Measurements from ENCODE around the gene MTHFD2L. TPM values are rescaled to one million over a fixed set of nuclear protein-coding genes. Genes with fewer than 3 reads are reported as not detected.

Gene MTHFD2L
- total RNA-seq, 2 experiments from 2014 or later, result 7.3 to 8.1 TPM

GRCh38 chr4:74319470-74319869, 161.6 kb downstream of the MTHFD2L start:
- TF ChIP-seq CTCF (IDR thresholded peaks at IDR 0.05), result no peak
- no peak overlapping the region for H3K27ac Mint-ChIP-seq
- no peaks in the 10 kb centered on the region for H3K9me3 Mint-ChIP-seq
- no peak overlapping the region for H3K4me3 Mint-ChIP-seq
- ChIA-PET CTCF (interaction anchor here (0.8 to 2.5 kb wide), 10 partner anchors 11 to 356 kb away, joined by 3 to 15 read pairs (median 4); partner anchors contain the start of gene AREG), POLR2A (no interaction called here)
- DNase-seq (no peak), ATAC-seq (no peak)
- intact Hi-C loops (cut with micrococcal nuclease), result no loop called here
- H3K27me3 Mint-ChIP-seq, result peaks cover 13% of the 10 kb centered on the region
- no peaks in the 10 kb centered on the region for H3K4me1 Mint-ChIP-seq (ENCODE audit: low read depth)
- no peaks in the 10 kb centered on the region for H3K36me3 Mint-ChIP-seq (ENCODE audit: low read depth)

DNA sequence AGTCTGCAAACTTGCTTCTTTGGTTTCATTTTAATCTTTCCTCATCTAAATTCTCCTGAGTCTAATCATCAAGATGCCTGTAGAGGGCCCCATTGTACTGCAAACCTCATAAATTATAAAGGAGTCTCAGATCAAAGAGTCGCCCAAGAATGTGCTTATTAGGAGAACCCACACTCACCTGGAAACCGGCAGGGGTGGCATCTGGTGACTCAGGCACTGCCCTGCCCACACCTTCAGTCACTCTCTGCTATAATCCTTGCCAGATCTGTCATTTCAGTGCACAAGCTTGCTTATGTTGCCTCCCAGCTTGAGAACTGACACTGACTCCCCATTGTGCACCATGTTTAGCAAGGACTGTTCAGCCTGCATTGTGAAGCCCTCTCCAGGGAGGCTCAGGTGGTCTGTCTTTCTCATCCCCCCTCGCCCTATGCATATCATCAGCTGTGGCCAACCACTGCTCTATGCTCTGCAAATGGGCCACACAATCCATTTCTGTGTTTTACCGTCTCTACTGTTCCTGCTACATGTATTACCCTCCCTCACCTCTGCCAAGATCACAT, 162.7 kb downstream of the MTHFD2L start:
- POLR2A ChIA-PET, result no interaction called here

DNA sequence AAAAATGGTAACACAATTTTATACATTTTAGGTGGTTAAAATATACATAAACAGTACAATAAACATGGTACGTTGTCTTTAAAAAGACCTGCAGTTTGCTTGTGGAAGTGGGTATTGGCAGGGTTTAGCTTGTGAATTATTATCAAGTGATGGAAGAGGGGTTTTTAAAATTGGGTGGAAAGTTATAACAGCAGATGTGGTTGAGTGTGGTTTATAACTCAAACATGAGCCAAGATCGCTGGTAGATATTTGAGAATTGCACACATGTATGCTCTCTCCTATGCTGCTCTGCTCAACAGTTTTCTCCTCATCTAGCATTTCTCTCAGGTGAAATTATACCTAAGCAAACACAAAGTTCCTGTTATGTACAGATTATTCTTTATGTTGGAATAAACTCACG, 164.4 kb downstream of the MTHFD2L start:
- H3K9me3 Mint-ChIP-seq, result no peaks in the 10 kb centered on the region
- POLR2A ChIA-PET, result no interaction called here
- H3K4me3 Mint-ChIP-seq, result no peak overlapping the region
- TF ChIP-seq CTCF (IDR thresholded peaks at IDR 0.05), result no peak
- intact Hi-C loops (cut with micrococcal nuclease), result loop anchor here (5.0 kb wide), 1 partner anchor 350 kb away; no protein-coding TSS in a partner anchor
- DNase-seq, result no peak
- no peak overlapping the region for H3K27ac Mint-ChIP-seq
- CTCF ChIA-PET, result interaction anchor here (1.1 to 1.4 kb wide), 3 partner anchors 11 to 65 kb away, joined by 3 to 4 read pairs (median 3); no protein-coding TSS in a partner anchor
- H3K27me3 Mint-ChIP-seq, result peaks cover 15% of the 10 kb centered on the region
- H3K36me3 Mint-ChIP-seq (ENCODE audit: low read depth), result no peaks in the 10 kb centered on the region
- H3K4me1 Mint-ChIP-seq (ENCODE audit: low read depth), result no peaks in the 10 kb centered on the region
- no peak for ATAC-seq

More for the DNA sequence above, 162.7 kb downstream of the MTHFD2L start:
- TF ChIP-seq CTCF (IDR thresholded peaks at IDR 0.05), result peak; percentile 51
- no peak overlapping the region for H3K27ac Mint-ChIP-seq
- ATAC-seq (peak; percentile 94), DNase-seq (peak; percentile 50)
- H3K4me3 Mint-ChIP-seq, result no peak overlapping the region
- no peaks in the 10 kb centered on the region for H3K4me1 Mint-ChIP-seq (ENCODE audit: low read depth)
- peaks cover 15% of the 10 kb centered on the region for H3K27me3 Mint-ChIP-seq
- H3K36me3 Mint-ChIP-seq (ENCODE audit: low read depth), result no peaks in the 10 kb centered on the region
- intact Hi-C loops (cut with micrococcal nuclease), result loop anchor here (5.0 kb wide), 1 partner anchor 352 kb away; no protein-coding TSS in a partner anchor
- CTCF ChIA-PET, result interaction anchor here (0.6 to 2.5 kb wide), 17 partner anchors 10 to 355 kb away, joined by 3 to 15 read pairs (median 3); partner anchors contain the start of genes AREG and EREG
- no peaks in the 10 kb centered on the region for H3K9me3 Mint-ChIP-seq

DNA sequence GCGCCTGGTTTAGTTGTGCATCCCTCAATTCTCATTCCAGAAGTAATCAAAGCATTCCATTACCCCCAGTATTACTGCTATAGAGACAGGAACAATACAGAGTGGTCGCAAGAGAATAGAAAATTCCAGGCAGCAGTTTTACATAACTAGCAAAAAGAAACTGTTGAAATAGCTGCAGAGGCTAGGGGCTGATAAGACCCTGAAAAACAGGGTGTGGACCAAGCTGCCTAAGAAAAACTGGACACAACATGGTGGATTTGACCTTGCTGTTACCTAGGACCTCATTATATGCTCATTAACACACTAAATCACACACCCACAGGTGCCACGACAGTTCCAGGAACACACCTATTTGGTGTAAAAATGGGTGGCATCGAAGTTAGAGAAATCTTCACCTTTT, 165.7 kb downstream of the MTHFD2L start:
- no peak overlapping the region for H3K27ac Mint-ChIP-seq
- ChIA-PET POLR2A (no interaction called here), CTCF (interaction anchor here (1.4 kb wide), 1 partner anchor 10 kb away, joined by 3 read pairs; no protein-coding TSS in a partner anchor)
- H3K27me3 Mint-ChIP-seq, result peaks cover 19% of the 10 kb centered on the region
- H3K36me3 Mint-ChIP-seq (ENCODE audit: low read depth), result no peaks in the 10 kb centered on the region
- H3K9me3 Mint-ChIP-seq, result no peaks in the 10 kb centered on the region
- H3K4me3 Mint-ChIP-seq, result no peak overlapping the region
- no peak for TF ChIP-seq CTCF (IDR thresholded peaks at IDR 0.05)
- intact Hi-C loops (cut with micrococcal nuclease), result loop anchor here (5.0 kb wide), 1 partner anchor 349 kb away; no protein-coding TSS in a partner anchor
- ATAC-seq (no peak), DNase-seq (no peak)
- H3K4me1 Mint-ChIP-seq (ENCODE audit: low read depth), result no peaks in the 10 kb centered on the region

GRCh38 chr4:74324262-74324661, 166.3 kb downstream of the MTHFD2L start:
- TF ChIP-seq CTCF (IDR thresholded peaks at IDR 0.05), result no peak
- intact Hi-C loops (cut with micrococcal nuclease), result loop anchor here (5.0 kb wide), 1 partner anchor 348 kb away; no protein-coding TSS in a partner anchor
- peaks cover 19% of the 10 kb centered on the region for H3K27me3 Mint-ChIP-seq
- no peaks in the 10 kb centered on the region for H3K9me3 Mint-ChIP-seq
- H3K4me1 Mint-ChIP-seq (ENCODE audit: low read depth), result no peaks in the 10 kb centered on the region
- H3K27ac Mint-ChIP-seq, result no peak overlapping the region
- no peaks in the 10 kb centered on the region for H3K36me3 Mint-ChIP-seq (ENCODE audit: low read depth)
- no peak overlapping the region for H3K4me3 Mint-ChIP-seq
- ChIA-PET POLR2A (no interaction called here), CTCF (no interaction called here)
- DNase-seq (no peak), ATAC-seq (no peak)
